Testis (tissue), 2 donors: ENCODE results near the gene HS1BP3.

Source experiments
- POLR2A ChIP-seq: fragments of 450-650 bp; IDR thresholded peaks from one replicate; pipeline ENCODE4 v1.6.1; 2017; ENCODE audit warnings: antibody characterized with exemption, mild to moderate bottlenecking, moderate library complexity
- TF ChIP-seq, protein P1 (sequence below), 3 experiments: fragments of 450-650 bp in 2 of 3; fragments of 200-600 bp in 1 of 3; sonication (generic) in 1 of 3; IDR thresholded peaks; one replicate each; pipeline ENCODE4 v1.5.1; 2016 to 2019; ENCODE audit warnings: antibody characterized with exemption in 3 of 3, mild to moderate bottlenecking in 2 of 3, moderate library complexity in 1 of 3

- no peak for TF ChIP-seq POLR2A
- TF ChIP-seq, protein P1, sequence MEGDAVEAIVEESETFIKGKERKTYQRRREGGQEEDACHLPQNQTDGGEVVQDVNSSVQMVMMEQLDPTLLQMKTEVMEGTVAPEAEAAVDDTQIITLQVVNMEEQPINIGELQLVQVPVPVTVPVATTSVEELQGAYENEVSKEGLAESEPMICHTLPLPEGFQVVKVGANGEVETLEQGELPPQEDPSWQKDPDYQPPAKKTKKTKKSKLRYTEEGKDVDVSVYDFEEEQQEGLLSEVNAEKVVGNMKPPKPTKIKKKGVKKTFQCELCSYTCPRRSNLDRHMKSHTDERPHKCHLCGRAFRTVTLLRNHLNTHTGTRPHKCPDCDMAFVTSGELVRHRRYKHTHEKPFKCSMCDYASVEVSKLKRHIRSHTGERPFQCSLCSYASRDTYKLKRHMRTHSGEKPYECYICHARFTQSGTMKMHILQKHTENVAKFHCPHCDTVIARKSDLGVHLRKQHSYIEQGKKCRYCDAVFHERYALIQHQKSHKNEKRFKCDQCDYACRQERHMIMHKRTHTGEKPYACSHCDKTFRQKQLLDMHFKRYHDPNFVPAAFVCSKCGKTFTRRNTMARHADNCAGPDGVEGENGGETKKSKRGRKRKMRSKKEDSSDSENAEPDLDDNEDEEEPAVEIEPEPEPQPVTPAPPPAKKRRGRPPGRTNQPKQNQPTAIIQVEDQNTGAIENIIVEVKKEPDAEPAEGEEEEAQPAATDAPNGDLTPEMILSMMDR (IDR thresholded peaks at IDR 0.05) = no peak
Measured at GRCh38 chr2:20650393-20650876, 463 bp downstream of the HS1BP3 start.
